ENCODE data around the gene ZNF732. TPM values are rescaled to one million over a fixed set of nuclear protein-coding genes. Genes with fewer than 3 reads are reported as not detected.
"Not testable (repeated sequence)": the region's sequence is repeated elsewhere in the genome, so short reads cannot be mapped to it uniquely, and the experiment has no call there.

The ZNF732 gene
- total and polyA plus RNA-seq, 7 experiments from 2014 or later = not detected

DNA sequence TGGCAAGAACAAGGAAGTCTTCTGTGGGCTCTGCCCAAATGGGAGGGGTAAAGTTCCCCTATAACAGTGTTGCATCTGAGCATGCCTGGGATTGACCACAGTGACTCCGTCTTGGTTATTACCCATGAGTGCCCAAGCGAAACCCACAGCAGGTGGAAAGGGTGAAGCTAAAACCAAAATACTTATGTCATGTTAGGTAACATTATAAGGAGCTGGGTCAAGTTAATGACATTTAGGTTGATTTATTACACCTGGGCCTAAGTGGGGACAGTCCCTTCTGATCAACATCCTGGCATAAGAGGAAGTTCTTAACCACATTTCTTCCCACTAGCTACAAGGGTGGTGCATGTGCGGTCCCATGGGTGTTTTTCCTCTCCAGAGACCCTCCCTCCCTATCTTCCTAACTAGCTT, 1.3 kb upstream of the ZNF732 start:
- ChIA-PET CTCF (no interaction called here), POLR2A (no interaction called here)
- Histone ChIP-seq H3K36me3 (ENCODE audit: control insufficient read depth in 2 of 3, insufficient read depth in 3 of 3, low read length in 3 of 3) (no peaks in the 10 kb centered on the region), H3K4me1 (ENCODE audit: control insufficient read depth in 2 of 2, insufficient read depth in 2 of 2, low read length in 2 of 2) (peaks cover 5 to 6% of the 10 kb centered on the region in 2 donors), H3K27me3 (ENCODE audit: control insufficient read depth in 2 of 2, insufficient read depth in 2 of 2, low read length in 2 of 2) (no peaks in the 10 kb centered on the region), H3K4me3 (ENCODE audit: low read length) (no peak overlapping the region), H3K27ac (ENCODE audit: low read depth, low read length) (no peak overlapping the region), H3K9me3 (ENCODE audit: control insufficient read depth in 2 of 3, low read length in 3 of 3) (peaks cover 0 to 45% (median 0%) of the 10 kb centered on the region in 3 experiments)
- peak overlapping the region in 3 of 10 donors; percentile 5 to 45 (median 32) for H3K4me3 Mint-ChIP-seq
- H3K4me1 Mint-ChIP-seq = peaks cover 5 to 11% (median 7%) of the 10 kb centered on the region in 7 donors
- peaks cover 0 to 49% (median 45%) of the 10 kb centered on the region in 5 donors for H3K27me3 Mint-ChIP-seq
- H3K9me3 Mint-ChIP-seq = peaks cover 9 to 99% (median 53%) of the 10 kb centered on the region in 11 donors
- ATAC-seq (peak; percentile 22), DNase-seq (no peak)
- H3K36me3 Mint-ChIP-seq = peaks cover 3 to 24% (median 6%) of the 10 kb centered on the region in 5 donors
- intact Hi-C loops (cut with micrococcal nuclease) = no loop called here
- H3K27ac Mint-ChIP-seq = no peak overlapping the region

DNA sequence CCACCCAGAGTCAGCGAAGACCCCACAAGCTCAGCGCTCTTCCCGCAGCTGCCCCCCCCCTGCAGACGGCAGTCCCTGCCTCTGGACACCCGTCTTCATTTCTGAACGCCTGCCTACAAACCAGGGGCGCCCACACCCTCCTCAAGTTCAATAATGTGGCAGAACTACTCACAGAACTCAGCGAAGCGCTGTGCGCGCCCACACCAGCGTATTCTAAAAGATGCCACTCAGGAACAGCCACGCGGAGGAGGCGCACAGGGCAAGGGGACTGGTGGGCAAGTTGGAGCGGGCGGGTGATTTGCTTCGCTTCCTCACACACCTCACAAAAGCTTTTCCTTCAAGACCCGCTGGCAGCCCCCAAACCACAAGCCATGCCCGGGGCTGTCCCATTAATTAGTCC, 758 bp downstream of the ZNF732 start:
- H3K27ac Mint-ChIP-seq; POLR2A ChIA-PET; DNase-seq; H3K4me3 ChIP-seq (ENCODE audit: low read length); H3K36me3 ChIP-seq (ENCODE audit: control insufficient read depth in 2 of 3, insufficient read depth in 3 of 3, low read length in 3 of 3); H3K27ac ChIP-seq (ENCODE audit: low read depth, low read length); H3K27me3 ChIP-seq (ENCODE audit: control insufficient read depth in 2 of 2, insufficient read depth in 2 of 2, low read length in 2 of 2); CTCF ChIA-PET; ATAC-seq; H3K4me1 ChIP-seq (ENCODE audit: control insufficient read depth in 2 of 2, insufficient read depth in 2 of 2, low read length in 2 of 2); intact Hi-C loops (cut with micrococcal nuclease): not testable (repeated sequence)
- H3K9me3 ChIP-seq (ENCODE audit: control insufficient read depth in 2 of 3, low read length in 3 of 3) = peaks cover 0 to 39% (median 0%) of the 10 kb centered on the region in 3 experiments
- H3K4me1 Mint-ChIP-seq = peaks cover 5 to 11% (median 7%) of the 10 kb centered on the region in 7 donors
- peak overlapping the region in 3 of 10 donors; percentile 4 to 42 (median 15) for H3K4me3 Mint-ChIP-seq
- peaks cover 0 to 20% (median 5%) of the 10 kb centered on the region in 5 donors for H3K36me3 Mint-ChIP-seq
- peaks cover 6 to 92% (median 53%) of the 10 kb centered on the region in 11 donors for H3K9me3 Mint-ChIP-seq
- peaks cover 0 to 51% (median 42%) of the 10 kb centered on the region in 5 donors for H3K27me3 Mint-ChIP-seq

DNA sequence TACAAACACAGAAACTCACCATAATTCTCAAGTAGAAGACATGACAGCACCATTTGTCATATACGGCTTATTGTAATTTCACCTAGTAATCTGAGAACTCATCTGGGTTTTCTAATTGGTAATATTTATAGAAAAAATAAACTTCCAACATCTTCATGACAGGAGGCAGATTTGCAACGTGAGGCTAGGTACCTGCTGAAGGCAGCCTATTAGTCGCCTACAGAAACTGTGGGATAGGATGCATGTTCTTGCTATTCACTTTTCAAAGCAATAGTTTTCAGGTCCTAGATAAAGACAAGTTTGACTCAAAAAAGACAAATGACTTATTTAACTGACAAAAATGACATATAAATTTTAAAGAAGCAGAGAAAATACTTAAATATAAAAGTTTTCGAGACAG, 2.9 kb downstream of the ZNF732 start:
- Histone ChIP-seq H3K4me3 (ENCODE audit: low read length) (no peak overlapping the region), H3K4me1 (ENCODE audit: control insufficient read depth in 2 of 2, insufficient read depth in 2 of 2, low read length in 2 of 2) (peaks cover 5 to 6% of the 10 kb centered on the region in 2 donors), H3K9me3 (ENCODE audit: control insufficient read depth in 2 of 3, low read length in 3 of 3) (peaks cover 0 to 36% (median 0%) of the 10 kb centered on the region in 3 experiments), H3K36me3 (ENCODE audit: control insufficient read depth in 2 of 3, insufficient read depth in 3 of 3, low read length in 3 of 3) (no peaks in the 10 kb centered on the region), H3K27me3 (ENCODE audit: control insufficient read depth in 2 of 2, insufficient read depth in 2 of 2, low read length in 2 of 2) (no peaks in the 10 kb centered on the region), H3K27ac (ENCODE audit: low read depth, low read length) (no peak overlapping the region)
- Mint-ChIP-seq H3K27me3 (peaks cover 0 to 45% (median 42%) of the 10 kb centered on the region in 5 donors), H3K4me3 (peak overlapping the region in 1 of 10 donors; percentile 29), H3K36me3 (peaks cover 0 to 20% (median 5%) of the 10 kb centered on the region in 5 donors), H3K4me1 (peaks cover 5 to 11% (median 7%) of the 10 kb centered on the region in 7 donors), H3K9me3 (peaks cover 6 to 88% (median 46%) of the 10 kb centered on the region in 11 donors), H3K27ac (no peak overlapping the region)
- ChIA-PET CTCF (no interaction called here), POLR2A (no interaction called here)
- no peak for DNase-seq
- ATAC-seq = no peak
- intact Hi-C loops (cut with micrococcal nuclease) = no loop called here

DNA sequence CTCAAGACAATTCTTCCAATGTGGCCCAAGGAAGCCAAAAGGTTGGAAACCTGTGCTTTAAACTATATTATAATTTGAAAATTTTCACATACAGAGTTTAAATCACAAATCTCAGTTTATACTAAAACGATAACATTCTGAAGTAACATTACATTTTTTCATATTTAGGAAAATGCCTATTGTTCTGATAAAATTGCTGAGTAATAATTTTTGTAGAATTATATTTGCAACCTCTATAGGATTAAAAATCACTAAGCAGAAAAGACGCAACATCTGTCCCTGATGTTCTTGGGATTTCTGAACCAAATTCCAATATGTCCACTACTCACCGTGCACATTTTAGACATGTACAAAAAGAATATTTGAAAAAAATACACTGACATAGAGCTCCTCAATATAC, 10.5 kb downstream of the ZNF732 start:
- CTCF ChIA-PET = no interaction called here
- Histone ChIP-seq H3K4me3 (ENCODE audit: low read length) (no peak overlapping the region), H3K9me3 (ENCODE audit: control insufficient read depth in 2 of 3, low read length in 3 of 3) (peaks cover 0 to 12% (median 0%) of the 10 kb centered on the region in 3 experiments), H3K36me3 (ENCODE audit: control insufficient read depth in 2 of 3, insufficient read depth in 3 of 3, low read length in 3 of 3) (no peaks in the 10 kb centered on the region), H3K4me1 (ENCODE audit: control insufficient read depth in 2 of 2, insufficient read depth in 2 of 2, low read length in 2 of 2) (no peaks in the 10 kb centered on the region), H3K27ac (ENCODE audit: low read depth, low read length) (no peak overlapping the region), H3K27me3 (ENCODE audit: control insufficient read depth in 2 of 2, insufficient read depth in 2 of 2, low read length in 2 of 2) (no peaks in the 10 kb centered on the region)
- Mint-ChIP-seq H3K27ac (no peak overlapping the region), H3K36me3 (no peaks in the 10 kb centered on the region), H3K9me3 (peaks cover 0 to 69% (median 16%) of the 10 kb centered on the region in 11 donors), H3K4me1 (no peaks in the 10 kb centered on the region), H3K4me3 (no peak overlapping the region), H3K27me3 (no peaks in the 10 kb centered on the region)
- DNase-seq (no peak), ATAC-seq (no peak)
- POLR2A ChIA-PET = no interaction called here
- intact Hi-C loops (cut with micrococcal nuclease) = no loop called here

DNA sequence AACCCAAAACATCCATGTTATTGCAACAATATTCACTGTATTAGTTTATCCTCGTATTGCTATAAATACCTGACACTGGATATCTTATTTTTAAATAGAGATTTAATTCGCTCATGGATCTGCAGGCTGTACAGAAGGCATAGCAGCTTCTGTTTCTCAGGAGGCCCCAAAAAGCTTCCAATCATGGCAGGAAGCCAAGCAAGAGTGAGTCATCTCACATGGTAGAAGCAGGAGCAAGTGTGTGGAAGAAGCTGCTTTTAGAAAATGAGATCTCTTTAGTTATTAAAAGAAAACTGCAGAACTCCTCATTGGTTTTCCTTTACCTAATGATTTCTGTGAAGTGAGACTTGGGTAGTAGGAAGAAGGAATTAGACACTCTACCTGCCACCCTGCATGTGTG, 16.4 kb downstream of the ZNF732 start:
- no peaks in the 10 kb centered on the region for H3K36me3 ChIP-seq (ENCODE audit: control insufficient read depth in 2 of 3, insufficient read depth in 3 of 3, low read length in 3 of 3)
- no peak for DNase-seq
- Mint-ChIP-seq H3K27me3 (no peaks in the 10 kb centered on the region), H3K36me3 (no peaks in the 10 kb centered on the region), H3K4me1 (no peaks in the 10 kb centered on the region), H3K9me3 (peaks cover 0 to 87% (median 31%) of the 10 kb centered on the region in 11 donors), H3K27ac (no peak overlapping the region), H3K4me3 (no peak overlapping the region)
- peaks cover 0 to 17% (median 0%) of the 10 kb centered on the region in 3 experiments for H3K9me3 ChIP-seq (ENCODE audit: control insufficient read depth in 2 of 3, low read length in 3 of 3)
- no peak overlapping the region for H3K4me3 ChIP-seq (ENCODE audit: low read length)
- no peak overlapping the region for H3K27ac ChIP-seq (ENCODE audit: low read depth, low read length)
- H3K27me3 ChIP-seq (ENCODE audit: control insufficient read depth in 2 of 2, insufficient read depth in 2 of 2, low read length in 2 of 2) = no peaks in the 10 kb centered on the region
- ChIA-PET CTCF (no interaction called here), POLR2A (no interaction called here)
- ATAC-seq = no peak
- intact Hi-C loops (cut with micrococcal nuclease) = no loop called here
- no peaks in the 10 kb centered on the region for H3K4me1 ChIP-seq (ENCODE audit: control insufficient read depth in 2 of 2, insufficient read depth in 2 of 2, low read length in 2 of 2)

DNA sequence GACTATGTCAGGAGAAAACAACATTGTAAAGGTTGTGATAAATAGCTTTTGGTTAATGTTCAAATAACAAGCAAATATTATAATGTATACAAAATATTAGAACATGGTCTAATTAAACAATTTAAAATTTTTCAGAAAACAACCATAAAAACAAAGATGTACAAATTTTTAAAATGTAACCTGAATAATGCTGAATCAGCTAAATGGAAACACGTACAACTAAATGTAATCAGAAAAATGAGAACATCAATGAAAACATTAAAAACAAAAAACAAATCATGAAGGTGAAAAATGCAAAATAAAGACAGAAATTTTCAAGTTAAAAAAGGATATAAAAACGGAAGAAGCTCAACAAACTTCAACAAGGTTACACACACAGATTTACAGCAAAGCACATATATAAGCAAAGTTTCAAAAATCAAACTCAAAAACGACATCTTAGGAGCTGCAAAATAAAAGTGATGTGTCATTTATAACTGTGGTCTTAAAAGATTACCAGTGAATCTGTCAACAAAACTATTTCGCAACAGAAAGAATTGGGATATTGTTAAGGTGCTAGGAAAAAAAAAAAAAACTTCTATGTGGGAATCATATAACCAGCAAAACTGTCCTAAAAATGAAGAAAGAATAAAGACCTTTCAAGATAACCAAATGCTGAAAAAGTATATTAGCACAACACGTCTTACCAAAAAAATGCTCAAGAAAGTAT, 31.8 kb downstream of the ZNF732 start:
- H3K4me3 Mint-ChIP-seq = no peak overlapping the region
- ATAC-seq = no peak
- peaks cover 0 to 31% (median 8%) of the 10 kb centered on the region in 5 donors for H3K36me3 Mint-ChIP-seq
- no peaks in the 10 kb centered on the region for H3K4me1 Mint-ChIP-seq
- H3K27me3 Mint-ChIP-seq = no peaks in the 10 kb centered on the region
- Histone ChIP-seq H3K9me3 (ENCODE audit: control insufficient read depth in 2 of 3, low read length in 3 of 3) (peaks cover 9 to 75% (median 12%) of the 10 kb centered on the region in 3 experiments), H3K27me3 (ENCODE audit: control insufficient read depth in 2 of 2, insufficient read depth in 2 of 2, low read length in 2 of 2) (no peaks in the 10 kb centered on the region), H3K4me3 (ENCODE audit: low read length) (no peak overlapping the region), H3K27ac (ENCODE audit: low read depth, low read length) (no peak overlapping the region), H3K4me1 (ENCODE audit: control insufficient read depth in 2 of 2, insufficient read depth in 2 of 2, low read length in 2 of 2) (no peaks in the 10 kb centered on the region), H3K36me3 (ENCODE audit: control insufficient read depth in 2 of 3, insufficient read depth in 3 of 3, low read length in 3 of 3) (no peaks in the 10 kb centered on the region)
- intact Hi-C loops (cut with micrococcal nuclease) = no loop called here
- ChIA-PET POLR2A (no interaction called here), CTCF (interaction anchor here (0.7 kb wide), 2 partner anchors 29 to 225 kb away, joined by 5 to 6 read pairs; no protein-coding TSS in a partner anchor)
- DNase-seq = no peak
- H3K27ac Mint-ChIP-seq = no peak overlapping the region
- H3K9me3 Mint-ChIP-seq = peaks cover 6 to 98% (median 61%) of the 10 kb centered on the region in 11 donors
